Caco-2 (cell line): ENCODE data around the gene TMEM183A. TPM values are rescaled to one million over a fixed set of nuclear protein-coding genes. Genes with fewer than 3 reads are reported as not detected.

Source experiments
- BruUV-seq: library from RNA; stranded (reverse); fragments of 400-500 nt; replicated peaks from 2 replicates; lab custom pipeline; 2021; lab: Mats Ljungman, UMichigan
- CTCF ChIA-PET: fragments of 300-600 bp; sonication (Branson Sonifier 250); formaldehyde crosslinking; loops from one replicate; lab custom pipeline; 2022; ENCODE audit warnings: antibody characterized with exemption; lab: Charles Lee
- POLR2A ChIA-PET: fragments of 300-600 bp; sonication (Branson Sonifier 250); formaldehyde crosslinking; loops from one replicate; lab custom pipeline; 2022; ENCODE audit warnings: antibody characterized with exemption; lab: Charles Lee
- DNase-seq, 2 experiments: peaks; one replicate each; pipeline versions ENCODE4 v3.0.0 to v3.0.0-alpha.2; 2020 to 2022
- H3K27me3 ChIP-seq: replicated peaks from 2 replicates; pipeline ENCODE4 v1.6.0; 2011; ENCODE audit warnings: low read length; ENCODE audit not compliant: control insufficient read depth, insufficient read depth
- H3K36me3 ChIP-seq: 2 replicates; pipeline ENCODE4 v1.5.1; 2011; ENCODE audit warnings: low read length; ENCODE audit not compliant: control insufficient read depth, insufficient read depth
- H3K4me1 ChIP-seq: fragments of 250-450 bp; sonication (Bioruptor Pico); 2 replicates; pipeline ENCODE4 v1.5.1; 2020; ENCODE audit warnings: mild to moderate bottlenecking
- H3K4me3 ChIP-seq: 2 replicates; pipeline ENCODE4 v1.5.1; 2011; ENCODE audit warnings: low read depth, mild to moderate bottlenecking, control low read depth, low read length
- H3K9me3 ChIP-seq: fragments of 250-450 bp; sonication (Bioruptor Pico); 2 replicates; pipeline ENCODE4 v1.5.1; 2020; ENCODE audit warnings: mild to moderate bottlenecking, moderate library complexity
- H3K27ac Mint-ChIP-seq: one replicate; pipeline ENCODE4 v1.8.0; 2022; ENCODE audit warnings: mixed read lengths; ENCODE audit not compliant: unreplicated experiment
- H3K27me3 Mint-ChIP-seq: one replicate; pipeline ENCODE4 v1.8.0; 2022; ENCODE audit warnings: mixed read lengths; ENCODE audit not compliant: insufficient read depth, unreplicated experiment
- H3K36me3 Mint-ChIP-seq: one replicate; pipeline ENCODE4 v1.8.0; 2022; ENCODE audit warnings: mild to moderate bottlenecking, mixed read lengths; ENCODE audit not compliant: insufficient read depth, unreplicated experiment
- H3K4me1 Mint-ChIP-seq: one replicate; pipeline ENCODE4 v1.8.0; 2022; ENCODE audit warnings: low read depth, mixed read lengths; ENCODE audit not compliant: unreplicated experiment
- H3K4me3 Mint-ChIP-seq: one replicate; pipeline ENCODE4 v1.8.0; 2022; ENCODE audit warnings: mild to moderate bottlenecking, moderate library complexity, mixed read lengths; ENCODE audit not compliant: unreplicated experiment
- H3K9me3 Mint-ChIP-seq: one replicate; pipeline ENCODE4 v1.8.0; 2022; ENCODE audit warnings: mixed read lengths; ENCODE audit not compliant: unreplicated experiment
- intact Hi-C: fragments of 100-400 bp; cut with micrococcal nuclease; formaldehyde crosslinking; loops from one replicate; pipeline ENCODE4 v1.10.0; 2022; ENCODE audit not compliant: unreplicated experiment
- total RNA-seq: library from RNA; stranded (reverse); gene quantifications from 2 replicates; pipeline ENCODE4 v1.2.3, GENCODE V29; 2022
- TF ChIP-seq, protein P1 (sequence below), 2 experiments: fragments of 200-600 bp in 1 of 2; IDR thresholded peaks; 1 replicate in 1 of 2; 2 replicates in 1 of 2; pipeline versions ENCODE4 v1.5.1 to v1.8.0; 2011 to 2022; ENCODE audit warnings: antibody characterized with exemption in 1 of 2, control low read depth in 1 of 2, inconsistent platforms in 1 of 2, low read depth in 1 of 2, low read length in 1 of 2, mild to moderate bottlenecking in 1 of 2, moderate library complexity in 1 of 2; ENCODE audit not compliant: insufficient read depth in 1 of 2, severe bottlenecking in 1 of 2, unreplicated experiment in 1 of 2

TMEM183A gene
- total RNA-seq, 1 experiment from 2014 or later, result 74.3 TPM

DNA sequence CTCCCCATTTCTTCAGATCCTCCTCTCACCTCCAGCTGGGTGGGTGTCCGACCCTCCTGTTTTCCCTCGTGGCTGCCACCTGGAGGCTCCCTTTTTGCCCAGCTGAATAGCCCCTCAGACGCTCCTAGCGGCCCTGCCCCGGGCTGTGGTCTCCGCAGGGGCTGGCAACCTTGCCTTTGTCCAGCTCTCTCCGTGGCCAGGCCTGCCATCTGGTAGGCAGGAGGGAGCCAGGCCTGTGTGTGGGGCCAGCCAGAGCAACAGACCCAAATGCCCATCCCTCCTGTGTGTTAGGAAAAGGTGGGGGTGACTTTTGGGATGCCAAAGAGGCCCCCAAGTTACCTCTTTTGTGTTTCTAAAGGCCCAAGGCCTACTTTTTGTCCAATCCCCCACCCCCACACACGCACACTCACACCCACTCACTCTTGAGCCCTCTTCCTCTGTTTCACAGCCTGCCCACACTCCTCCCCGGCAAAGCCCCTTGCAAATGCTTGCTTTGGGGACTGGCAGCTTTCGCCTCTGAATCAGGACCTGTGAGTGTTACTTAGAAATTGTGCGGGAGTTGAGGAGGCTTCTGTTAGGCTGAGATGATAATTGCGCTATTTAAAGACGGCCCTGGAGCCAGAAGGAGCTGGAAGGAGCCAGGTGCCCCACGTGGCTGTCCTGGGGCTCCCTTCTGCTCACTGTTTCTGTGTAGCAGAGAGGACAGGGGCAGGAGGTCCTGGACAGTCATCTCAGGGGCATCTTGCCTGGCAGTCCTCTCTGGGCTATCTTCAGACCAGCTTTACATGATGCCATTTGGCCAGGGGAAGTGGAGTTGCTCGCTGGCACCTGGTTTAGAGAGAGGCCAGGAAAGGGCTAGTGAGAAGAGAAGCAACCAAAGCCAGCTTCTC, 28.2 kb downstream of the TMEM183A start:
- Mint-ChIP-seq H3K27me3 (no peaks in the 10 kb centered on the region), H3K9me3 (no peaks in the 10 kb centered on the region), H3K4me1 (peaks cover 12% of the 10 kb centered on the region), H3K27ac (no peak overlapping the region), H3K36me3 (peaks cover 5% of the 10 kb centered on the region), H3K4me3 (no peak overlapping the region)
- Histone ChIP-seq H3K36me3 (peaks cover 1% of the 10 kb centered on the region; the same call in 1 of the 2 replicates), H3K4me1 (peaks cover 5% of the 10 kb centered on the region; the same call in 1 of the 2 replicates), H3K9me3 (no peaks in the 10 kb centered on the region), H3K4me3 (no peak overlapping the region), H3K27me3 (no peaks in the 10 kb centered on the region)
- BruUV-seq, result no TSS peak
- ChIA-PET POLR2A (interaction anchor here (0.7 kb wide), 1 partner anchor 29 kb away, joined by 6 read pairs; no protein-coding TSS in a partner anchor), CTCF (interaction anchor here (0.7 to 2.4 kb wide), 5 partner anchors 61 to 232 kb away, joined by 3 to 11 read pairs (median 7); partner anchors contain the start of gene ADORA1)
- intact Hi-C loops, result loop anchor here (5.0 to 10.0 kb wide), 2 partner anchors 47 to 289 kb away; no protein-coding TSS in a partner anchor
- DNase-seq, result no peak
- TF ChIP-seq, protein P1, sequence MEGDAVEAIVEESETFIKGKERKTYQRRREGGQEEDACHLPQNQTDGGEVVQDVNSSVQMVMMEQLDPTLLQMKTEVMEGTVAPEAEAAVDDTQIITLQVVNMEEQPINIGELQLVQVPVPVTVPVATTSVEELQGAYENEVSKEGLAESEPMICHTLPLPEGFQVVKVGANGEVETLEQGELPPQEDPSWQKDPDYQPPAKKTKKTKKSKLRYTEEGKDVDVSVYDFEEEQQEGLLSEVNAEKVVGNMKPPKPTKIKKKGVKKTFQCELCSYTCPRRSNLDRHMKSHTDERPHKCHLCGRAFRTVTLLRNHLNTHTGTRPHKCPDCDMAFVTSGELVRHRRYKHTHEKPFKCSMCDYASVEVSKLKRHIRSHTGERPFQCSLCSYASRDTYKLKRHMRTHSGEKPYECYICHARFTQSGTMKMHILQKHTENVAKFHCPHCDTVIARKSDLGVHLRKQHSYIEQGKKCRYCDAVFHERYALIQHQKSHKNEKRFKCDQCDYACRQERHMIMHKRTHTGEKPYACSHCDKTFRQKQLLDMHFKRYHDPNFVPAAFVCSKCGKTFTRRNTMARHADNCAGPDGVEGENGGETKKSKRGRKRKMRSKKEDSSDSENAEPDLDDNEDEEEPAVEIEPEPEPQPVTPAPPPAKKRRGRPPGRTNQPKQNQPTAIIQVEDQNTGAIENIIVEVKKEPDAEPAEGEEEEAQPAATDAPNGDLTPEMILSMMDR (IDR thresholded peaks at IDR 0.05; ENCODE audit: insufficient read depth in 1 of 2, low read depth in 1 of 2, low read length in 1 of 2, severe bottlenecking in 1 of 2, unreplicated experiment in 1 of 2), result no peak

DNA sequence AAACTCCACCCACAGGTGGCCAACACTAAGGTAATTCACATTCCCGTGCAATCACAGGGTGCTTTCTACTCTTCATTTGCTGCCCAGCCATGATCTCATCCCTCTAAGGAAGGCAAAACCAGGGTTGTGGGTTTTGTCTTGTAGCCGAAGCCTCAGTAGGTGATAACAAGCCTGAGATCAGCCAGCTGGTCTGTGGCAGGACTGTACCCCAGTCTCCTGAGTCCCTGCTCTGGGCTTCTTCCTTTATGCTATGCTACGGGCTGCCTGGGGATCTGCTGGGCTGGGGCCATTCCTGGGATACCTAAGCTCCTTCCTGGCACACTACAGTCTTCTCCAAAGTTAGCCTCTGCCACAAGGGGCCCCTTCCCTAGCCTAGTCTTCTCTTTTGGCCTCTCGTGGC, 29.0 kb downstream of the TMEM183A start:
- H3K36me3 Mint-ChIP-seq, result peaks cover 5% of the 10 kb centered on the region
- no peaks in the 10 kb centered on the region for H3K27me3 ChIP-seq
- intact Hi-C loops, result loop anchor here (5.0 to 10.0 kb wide), 2 partner anchors 46 to 289 kb away; no protein-coding TSS in a partner anchor
- no peak overlapping the region for H3K27ac Mint-ChIP-seq
- no peak overlapping the region for H3K4me3 ChIP-seq
- H3K27me3 Mint-ChIP-seq, result no peaks in the 10 kb centered on the region
- peaks cover 20% of the 10 kb centered on the region for H3K4me1 Mint-ChIP-seq
- ChIA-PET CTCF (interaction anchor here (0.7 to 2.4 kb wide), 4 partner anchors 82 to 231 kb away, joined by 3 to 11 read pairs (median 6); no protein-coding TSS in a partner anchor), POLR2A (interaction anchor here (0.7 kb wide), 1 partner anchor 29 kb away, joined by 6 read pairs; no protein-coding TSS in a partner anchor)
- peaks cover 1% of the 10 kb centered on the region; the same call in 1 of the 2 replicates for H3K36me3 ChIP-seq
- H3K9me3 ChIP-seq, result no peaks in the 10 kb centered on the region
- no TSS peak for BruUV-seq
- TF ChIP-seq, protein P1 (IDR thresholded peaks at IDR 0.05; ENCODE audit: insufficient read depth in 1 of 2, low read depth in 1 of 2, low read length in 1 of 2, severe bottlenecking in 1 of 2, unreplicated experiment in 1 of 2), result no peak
- no peak for DNase-seq
- peaks cover 8% of the 10 kb centered on the region; the same call in 1 of the 2 replicates for H3K4me1 ChIP-seq
- no peak overlapping the region for H3K4me3 Mint-ChIP-seq
- H3K9me3 Mint-ChIP-seq, result no peaks in the 10 kb centered on the region

DNA sequence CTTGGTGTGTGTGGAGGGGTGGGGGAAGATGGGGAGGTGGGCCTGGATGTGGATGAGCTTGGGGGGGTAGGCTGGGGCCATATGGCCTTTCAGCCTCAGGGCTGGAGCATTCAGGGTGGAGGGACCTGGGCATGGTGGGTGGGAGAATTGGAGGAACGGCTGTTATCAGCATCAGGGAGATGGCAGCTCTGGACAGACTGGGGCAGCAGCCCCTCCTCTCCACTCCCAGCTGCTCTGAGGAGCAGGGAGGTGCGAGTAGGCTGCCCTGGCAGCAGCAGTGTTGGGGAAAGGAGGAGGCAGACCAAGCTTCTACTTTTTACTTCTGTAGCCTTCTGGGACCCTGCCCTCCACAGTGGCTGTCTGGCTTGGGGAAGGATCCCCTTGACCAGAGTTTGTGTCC, 29.4 kb downstream of the TMEM183A start:
- ChIA-PET POLR2A (interaction anchor here (0.7 kb wide), 1 partner anchor 30 kb away, joined by 6 read pairs; no protein-coding TSS in a partner anchor), CTCF (interaction anchor here (0.7 to 2.4 kb wide), 4 partner anchors 82 to 231 kb away, joined by 3 to 11 read pairs (median 6); no protein-coding TSS in a partner anchor)
- DNase-seq, result no peak
- no peaks in the 10 kb centered on the region for H3K9me3 Mint-ChIP-seq
- no TSS peak for BruUV-seq
- intact Hi-C loops, result loop anchor here (5.0 to 10.0 kb wide), 2 partner anchors 46 to 288 kb away; no protein-coding TSS in a partner anchor
- no peak overlapping the region for H3K27ac Mint-ChIP-seq
- no peak overlapping the region for H3K4me3 Mint-ChIP-seq
- H3K27me3 Mint-ChIP-seq, result no peaks in the 10 kb centered on the region
- H3K9me3 ChIP-seq, result no peaks in the 10 kb centered on the region
- H3K4me1 Mint-ChIP-seq, result peaks cover 21% of the 10 kb centered on the region
- peaks cover 8% of the 10 kb centered on the region; the same call in 1 of the 2 replicates for H3K4me1 ChIP-seq
- H3K4me3 ChIP-seq, result no peak overlapping the region
- no peaks in the 10 kb centered on the region for H3K27me3 ChIP-seq
- TF ChIP-seq, protein P1 (IDR thresholded peaks at IDR 0.05; ENCODE audit: insufficient read depth in 1 of 2, low read depth in 1 of 2, low read length in 1 of 2, severe bottlenecking in 1 of 2, unreplicated experiment in 1 of 2), result no peak
- H3K36me3 Mint-ChIP-seq, result peaks cover 5% of the 10 kb centered on the region
- H3K36me3 ChIP-seq, result peaks cover 1% of the 10 kb centered on the region; the same call in 1 of the 2 replicates
